ENCODE results near the gene SLC6A3. TPM values are rescaled to one million over a fixed set of nuclear protein-coding genes. Genes with fewer than 3 reads are reported as not detected.

Gene SLC6A3
- total and polyA plus RNA-seq, 2 of the 13 experiments (the other 11 are each of a cell fraction or from before 2014, with no cell fraction given) = 0.01 TPM; not detected in 1

GRCh38 chr5:1400936-1401335 lies 44.3 kb downstream of the SLC6A3 start:
- no peak overlapping the region for H3K4me2 ChIP-seq (ENCODE audit: low read depth, low read length)
- no peak overlapping the region for H3K4me3 ChIP-seq (replicated peaks in 1 of 3; ENCODE audit: insufficient read depth in 1 of 3, low read depth in 2 of 3, low read length in 3 of 3)
- no peak overlapping the region for H2AFZ ChIP-seq (ENCODE audit: low read length)
- H3K27ac ChIP-seq (ENCODE audit: extremely low read length, insufficient read depth, low read length) = no peak overlapping the region
- intact Hi-C loops (cut with micrococcal nuclease; ENCODE audit: unreplicated experiment) (no loop called here), in situ Hi-C loops (cut with HindIII; ENCODE audit: extremely low pct_ligation_motif_present, low pct_unique_long_range_greater_than_20kb) (no loop called here)
- peaks cover 13 to 88% of the 10 kb centered on the region in 2 experiments for H3K27me3 ChIP-seq (ENCODE audit: control insufficient read depth in 1 of 2, insufficient read depth in 2 of 2, low read length in 2 of 2)
- CTCF ChIA-PET (ENCODE audit: low intra/inter-chr PET ratio, low total read pairs) = no interaction called here
- H3K36me3 ChIP-seq (replicated peaks in 1 of 2; ENCODE audit: control insufficient read depth in 1 of 2, insufficient read depth in 2 of 2, low read length in 2 of 2) = no peaks in the 10 kb centered on the region
- ATAC-seq = no peak
- no peak for DNase-seq (ENCODE audit: low spot score)
- POLR2A ChIA-PET = no interaction called here
- H3K4me1 ChIP-seq (ENCODE audit: insufficient read depth, low read length) = no peaks in the 10 kb centered on the region
- H3K9ac ChIP-seq (ENCODE audit: insufficient read depth, low read depth, low read length) = no peak overlapping the region
- H4K20me1 ChIP-seq (ENCODE audit: insufficient read depth, low read length) = no peaks in the 10 kb centered on the region
- H3K79me2 ChIP-seq (ENCODE audit: insufficient read depth, low read length) = no peaks in the 10 kb centered on the region
- WGBS (ENCODE audit: low lambda C conversion rate) = 43% methylated on average over 6 of the region's 12 CpGs
- no peak for FAIRE-seq
- TF ChIP-seq TBX2 (CRISPR knock-in tag; IDR thresholded peaks at IDR 0.05; ENCODE audit: borderline replicate concordance) = no peak
- TF ChIP-seq RFX3 (CRISPR knock-in tag; IDR thresholded peaks at IDR 0.05) = no peak
- TF ChIP-seq ZNF703 (CRISPR knock-in tag; IDR thresholded peaks at IDR 0.05; ENCODE audit: borderline replicate concordance) = no peak
- TF ChIP-seq ZNF83 (CRISPR knock-in tag; IDR thresholded peaks at IDR 0.05; ENCODE audit: borderline replicate concordance) = no peak
- no peak for TF ChIP-seq NCOR1 (IDR thresholded peaks at IDR 0.05; ENCODE audit: borderline replicate concordance, low read length)
- TF ChIP-seq ZFP1 (CRISPR knock-in tag; IDR thresholded peaks at IDR 0.05) = no peak
- TF ChIP-seq ZNF530 (CRISPR knock-in tag; IDR thresholded peaks at IDR 0.05; ENCODE audit: low read depth) = no peak
- no peak for TF ChIP-seq ARID2 (CRISPR knock-in tag; IDR thresholded peaks at IDR 0.05; ENCODE audit: borderline replicate concordance)
- H3K9me3 ChIP-seq (ENCODE audit: low read length) = no peaks in the 10 kb centered on the region
- BruUV-seq (replicated peaks) = no TSS peak

GRCh38 chr5:1400211-1400855 lies 44.9 kb downstream of the SLC6A3 start:
- Histone ChIP-seq H4K20me1 (ENCODE audit: insufficient read depth, low read length) (no peaks in the 10 kb centered on the region), H3K27me3 (ENCODE audit: control insufficient read depth in 1 of 2, insufficient read depth in 2 of 2, low read length in 2 of 2) (peaks cover 14 to 88% of the 10 kb centered on the region in 2 experiments), H3K9me3 (ENCODE audit: low read length) (no peaks in the 10 kb centered on the region), H3K4me1 (ENCODE audit: insufficient read depth, low read length) (no peaks in the 10 kb centered on the region), H3K27ac (ENCODE audit: extremely low read length, insufficient read depth, low read length) (no peak overlapping the region), H3K4me3 (replicated peaks in 1 of 3; ENCODE audit: insufficient read depth in 1 of 3, low read depth in 2 of 3, low read length in 3 of 3) (no peak overlapping the region), H3K9ac (ENCODE audit: insufficient read depth, low read depth, low read length) (no peak overlapping the region), H2AFZ (ENCODE audit: low read length) (no peak overlapping the region), H3K79me2 (ENCODE audit: insufficient read depth, low read length) (no peaks in the 10 kb centered on the region), H3K4me2 (ENCODE audit: low read depth, low read length) (no peak overlapping the region), H3K36me3 (replicated peaks in 1 of 2; ENCODE audit: control insufficient read depth in 1 of 2, insufficient read depth in 2 of 2, low read length in 2 of 2) (no peaks in the 10 kb centered on the region)
- no peak for ATAC-seq
- 0% methylated on average over 2 of the region's 17 CpGs for WGBS (ENCODE audit: low lambda C conversion rate)
- ChIA-PET POLR2A (no interaction called here), CTCF (ENCODE audit: low intra/inter-chr PET ratio, low total read pairs) (no interaction called here)
- BruUV-seq (replicated peaks) = no TSS peak
- no peak for FAIRE-seq
- in situ Hi-C loops (cut with HindIII; ENCODE audit: extremely low pct_ligation_motif_present, low pct_unique_long_range_greater_than_20kb) (no loop called here), intact Hi-C loops (cut with micrococcal nuclease; ENCODE audit: unreplicated experiment) (no loop called here)
- no peak for DNase-seq (ENCODE audit: low spot score)
- TF ChIP-seq ZNF451 (CRISPR knock-in tag; IDR thresholded peaks at IDR 0.05) = no peak
- no peak for TF ChIP-seq ZNF776 (CRISPR knock-in tag; IDR thresholded peaks at IDR 0.05)
- TF ChIP-seq TBX2 (CRISPR knock-in tag; IDR thresholded peaks at IDR 0.05; ENCODE audit: borderline replicate concordance) = no peak
- TF ChIP-seq UBTF (CRISPR knock-in tag; IDR thresholded peaks at IDR 0.05) = no peak
- TF ChIP-seq HOXA3 (CRISPR knock-in tag; IDR thresholded peaks at IDR 0.05) = no peak
- TF ChIP-seq FOSL1 (CRISPR knock-in tag; IDR thresholded peaks at IDR 0.05; ENCODE audit: borderline replicate concordance) = no peak
- TF ChIP-seq TFDP1 (CRISPR knock-in tag; IDR thresholded peaks at IDR 0.05; ENCODE audit: borderline replicate concordance) = no peak
- no peak for TF ChIP-seq ZFY (CRISPR knock-in tag; IDR thresholded peaks at IDR 0.05)
- TF ChIP-seq ZBTB1 (CRISPR knock-in tag; IDR thresholded peaks at IDR 0.05; ENCODE audit: borderline replicate concordance) = no peak
- TF ChIP-seq ZFP36L1 (CRISPR knock-in tag; IDR thresholded peaks at IDR 0.05) = no peak
